HG02840 (cell line): ENCODE measurements around the gene TTC21B.
A peak's percentile ranks its signal among the peaks of the same experiment; 100 is the strongest.
"Not testable (repeated sequence)": the region's sequence is repeated elsewhere in the genome, so short reads cannot be mapped to it uniquely, and the experiment has no call there.

Experiments
- ATAC-seq: cut with Tn5 transposase; IDR thresholded peaks from one replicate; pipeline ENCODE4 v1.9.1; 2021; ENCODE audit warnings: mild to moderate bottlenecking, moderate library complexity, moderate number of reproducible peaks; ENCODE audit not compliant: unreplicated experiment, low FRiP score

The TTC21B gene

DNA sequence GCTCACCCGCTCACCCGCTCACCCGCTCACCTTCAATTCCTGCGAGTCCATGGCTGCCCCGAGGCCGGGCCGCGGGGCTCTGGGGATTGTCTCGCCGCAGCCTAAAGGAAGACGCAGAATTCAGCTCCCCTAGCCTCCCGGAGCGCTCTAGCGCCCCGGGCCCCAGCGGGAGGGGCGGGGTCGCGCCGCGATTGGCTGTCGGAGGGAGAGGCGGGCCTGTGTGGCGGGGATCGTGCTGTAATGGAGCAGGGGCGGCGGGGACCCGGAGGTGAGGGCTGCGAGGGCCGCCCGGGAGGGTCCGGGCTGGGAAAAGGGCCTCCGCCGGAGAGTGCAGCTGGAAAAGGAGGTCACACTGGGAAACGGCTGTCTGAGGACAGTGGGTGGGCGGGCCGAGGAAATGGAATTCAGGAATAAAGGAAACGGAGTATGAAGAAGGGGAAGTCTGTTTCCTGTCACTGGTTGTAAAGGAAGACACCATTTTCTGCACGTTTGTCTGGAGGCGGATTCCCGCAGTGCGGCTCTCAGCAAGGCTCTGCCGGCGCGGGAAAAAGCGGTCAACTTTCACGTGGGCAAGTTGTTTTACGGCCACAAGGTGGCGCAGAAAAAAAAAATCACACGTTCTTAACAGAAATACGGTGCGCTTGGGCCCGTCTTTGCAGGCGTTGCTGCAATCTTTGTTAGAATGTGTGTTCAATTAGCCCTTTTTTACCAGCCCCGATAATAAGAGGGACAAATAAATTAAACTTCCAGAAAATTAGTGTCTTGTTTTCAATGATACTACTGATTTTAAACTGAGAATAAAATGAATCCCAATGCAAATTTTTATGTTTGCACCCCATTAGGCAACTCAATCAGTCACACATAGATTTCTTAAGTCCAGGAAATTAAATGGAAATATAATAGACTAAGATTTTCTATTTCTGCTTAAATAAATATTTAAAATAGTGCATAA lies at the start of gene TTC21B:
TSS of gene TTC21B (minus strand) at position 122 of the 952 bp plus-strand sequence. CDS start at position 51, 71 bp downstream.
- peak; percentile 97 for ATAC-seq

DNA sequence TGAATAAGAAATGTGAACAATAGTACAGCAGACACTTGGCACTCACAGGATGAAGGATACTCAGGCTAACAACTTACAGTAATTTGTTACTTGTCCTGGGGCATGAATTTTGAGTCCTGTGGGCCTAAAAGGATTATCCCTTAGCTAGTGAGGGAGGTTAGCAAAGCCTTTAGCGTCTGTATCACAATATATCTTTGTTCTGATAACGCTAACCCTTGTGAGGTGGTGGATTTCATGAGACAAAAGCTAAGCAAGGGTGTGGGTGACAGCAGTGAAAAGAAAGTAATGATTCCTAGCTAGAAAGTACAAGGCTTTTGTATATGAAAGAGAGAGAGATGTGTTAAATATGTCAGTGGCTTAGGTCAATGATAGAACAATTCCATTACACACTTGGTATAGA lies 46.8 kb upstream of the TTC21B start:
- no peak for ATAC-seq

DNA sequence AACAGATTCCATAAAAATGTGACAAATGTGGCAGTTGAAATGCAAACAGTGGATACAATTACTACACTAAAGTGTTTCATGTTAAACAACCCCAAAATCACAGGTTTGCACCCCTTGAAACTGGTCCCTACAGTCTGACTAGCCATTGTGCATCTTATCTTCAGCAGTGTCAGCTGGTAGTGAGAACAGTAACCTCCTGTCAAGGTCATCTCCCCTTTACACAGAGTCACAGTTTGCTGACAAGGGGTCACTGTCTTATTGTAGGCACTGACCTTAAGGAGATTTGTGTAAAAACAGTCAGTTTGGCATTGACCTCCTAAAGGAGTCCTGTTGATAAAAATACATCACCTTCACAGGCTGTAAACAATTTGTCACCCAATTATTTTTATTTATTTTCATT lies 37.3 kb upstream of the TTC21B start:
- ATAC-seq = no peak

DNA sequence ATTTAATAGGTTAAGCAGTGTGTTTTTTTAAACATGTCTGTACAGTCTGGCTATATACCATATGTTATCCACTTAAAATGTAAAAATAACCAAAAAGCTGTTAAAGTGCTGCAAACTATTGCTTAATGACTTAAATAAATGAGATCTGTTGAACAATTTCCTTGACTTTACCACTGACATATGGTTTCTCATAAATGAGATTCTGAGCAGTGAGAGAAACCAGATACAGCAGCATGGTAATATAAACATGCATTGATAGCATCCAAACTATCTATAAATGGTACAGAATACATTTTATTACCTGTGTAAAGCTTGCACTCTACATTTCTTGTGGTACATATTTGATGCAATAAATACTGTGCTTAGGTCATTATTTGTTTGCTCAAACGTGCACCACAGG lies 36.3 kb upstream of the TTC21B start:
- ATAC-seq = no peak

DNA sequence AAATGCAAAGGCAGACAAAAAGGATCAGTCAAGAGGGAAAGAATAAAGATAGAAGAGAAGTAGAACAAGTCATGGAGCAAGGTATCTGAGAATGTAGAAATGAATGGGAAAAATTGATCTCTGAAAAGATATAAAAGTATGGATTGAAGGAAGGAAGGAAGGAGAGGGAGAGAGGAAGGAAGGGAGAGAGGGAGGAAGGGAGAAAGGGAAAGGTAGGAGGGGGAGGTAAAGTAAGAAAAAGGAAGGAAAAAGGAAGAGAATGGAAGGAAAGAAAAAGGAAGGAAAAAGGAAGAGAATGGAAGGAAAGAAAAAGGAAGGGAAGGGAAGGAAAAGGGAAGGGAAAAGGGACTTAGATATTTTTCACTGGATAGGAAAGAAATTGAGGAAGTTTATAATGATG lies 31.5 kb upstream of the TTC21B start:
- ATAC-seq = no peak

DNA sequence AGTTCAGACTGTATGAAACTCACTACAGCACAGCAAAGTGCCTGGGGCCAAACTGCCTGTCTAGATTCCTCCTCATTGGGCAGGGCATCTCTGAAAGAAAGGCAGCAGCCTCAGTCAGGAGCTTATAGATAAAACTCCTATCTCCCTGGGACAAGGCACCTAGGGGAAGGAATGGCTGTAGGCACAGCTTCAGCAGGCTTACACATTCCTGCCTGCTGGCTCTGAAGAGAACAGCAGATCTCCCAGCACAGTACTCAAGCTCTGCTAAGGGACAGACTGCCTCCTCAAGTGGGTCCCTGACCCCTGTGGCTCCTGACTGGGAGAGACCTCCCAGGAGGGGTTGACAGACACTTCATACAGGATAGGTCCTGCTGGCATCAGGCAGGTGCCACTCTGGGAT lies 18.6 kb upstream of the TTC21B start:
- not testable (repeated sequence) for ATAC-seq

DNA sequence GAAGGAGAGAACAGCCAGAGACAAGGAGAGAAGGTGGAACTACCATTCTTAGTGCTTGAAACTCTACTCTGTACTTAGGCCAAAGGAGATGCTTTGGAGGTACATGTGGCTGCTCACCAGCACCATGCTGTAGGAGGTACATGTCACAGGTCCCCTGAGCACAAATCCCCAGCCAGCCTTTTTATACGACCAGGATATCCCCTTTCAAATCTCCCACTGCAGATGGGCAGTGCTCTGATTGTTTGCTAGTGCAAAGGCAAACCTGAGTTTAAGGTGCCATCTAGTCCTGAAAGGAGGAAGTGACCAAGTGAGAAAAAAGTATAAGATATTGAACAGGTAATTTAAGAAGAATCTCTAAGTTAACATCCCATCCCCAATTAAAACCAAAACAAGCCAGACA lies 17.1 kb upstream of the TTC21B start:
- no peak for ATAC-seq

DNA sequence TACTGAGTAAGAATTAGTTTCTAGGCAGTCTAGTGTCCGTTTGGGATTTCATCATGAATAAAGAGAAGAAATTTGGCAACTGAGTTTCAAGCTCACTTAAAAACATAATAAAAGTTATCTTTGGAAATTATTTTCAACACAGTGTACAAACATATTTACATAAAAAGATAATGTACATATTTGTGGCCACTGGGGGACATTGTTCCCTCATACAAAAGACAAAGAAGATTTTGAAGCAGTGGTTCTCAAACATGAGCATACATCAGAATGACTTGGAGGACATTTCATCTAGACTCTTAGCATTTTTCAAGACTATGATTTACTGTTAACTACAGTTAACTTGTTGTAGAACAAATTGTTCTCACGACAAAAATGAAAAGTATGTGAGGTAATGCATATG lies 15.7 kb upstream of the TTC21B start:
- ATAC-seq = no peak

DNA sequence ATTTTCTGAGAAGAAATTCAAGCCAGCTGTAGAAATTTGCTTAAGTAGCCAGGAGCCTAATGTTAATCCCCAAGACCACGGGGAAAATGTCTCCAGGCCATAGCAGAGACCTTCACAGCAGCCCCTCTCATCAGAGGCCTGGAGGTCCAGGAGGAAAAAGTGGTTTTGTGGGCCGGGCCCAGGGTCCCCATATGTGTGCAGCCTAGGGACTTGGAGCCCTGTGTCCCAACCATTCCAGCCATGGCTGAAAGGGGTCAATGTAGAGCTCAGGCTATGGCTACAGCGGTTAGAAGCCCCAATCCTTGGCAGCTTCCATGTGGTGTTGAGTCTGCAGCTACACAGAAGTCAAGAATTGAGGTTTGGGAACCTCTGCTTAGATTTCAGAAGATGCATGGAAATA lies 14.2 kb upstream of the TTC21B start:
- ATAC-seq = no peak

DNA sequence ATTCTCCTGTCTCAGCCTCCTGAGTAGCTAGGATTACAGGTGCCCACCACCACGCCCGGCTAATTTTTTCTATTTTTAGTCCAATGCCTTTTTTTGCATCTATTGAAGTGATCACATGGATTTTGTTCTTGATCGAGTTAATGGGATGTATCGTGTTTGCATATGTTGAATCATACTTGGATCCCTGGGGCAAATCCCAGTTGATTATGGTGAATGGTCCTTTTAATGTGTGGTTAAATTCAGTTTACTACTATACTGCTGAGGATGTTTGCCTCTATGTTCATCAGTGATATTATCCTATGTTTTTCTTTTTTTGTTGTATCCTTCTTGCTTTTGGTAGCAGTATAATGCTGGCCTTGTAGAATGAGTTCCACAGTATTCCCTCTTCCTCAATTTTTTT lies 8.2 kb upstream of the TTC21B start:
- no peak for ATAC-seq

DNA sequence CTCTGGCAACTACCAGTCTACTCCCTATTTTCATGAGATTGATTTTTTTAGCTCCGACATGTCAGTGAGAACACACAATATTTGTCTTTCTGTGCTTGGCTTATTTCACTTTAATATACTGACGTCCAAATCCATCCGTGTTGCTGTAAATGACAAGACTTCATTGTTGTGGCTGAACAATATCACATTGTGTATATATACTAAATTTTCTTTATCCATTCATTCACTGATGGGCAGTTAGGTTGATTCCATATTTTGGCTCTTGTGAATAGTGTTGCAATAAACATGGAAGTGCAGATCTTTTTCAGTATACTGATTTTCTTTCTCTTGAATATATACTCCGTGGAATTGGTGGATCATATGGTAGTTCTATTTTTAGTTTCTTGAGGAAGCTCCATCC lies 5.8 kb upstream of the TTC21B start:
- ATAC-seq = no peak

DNA sequence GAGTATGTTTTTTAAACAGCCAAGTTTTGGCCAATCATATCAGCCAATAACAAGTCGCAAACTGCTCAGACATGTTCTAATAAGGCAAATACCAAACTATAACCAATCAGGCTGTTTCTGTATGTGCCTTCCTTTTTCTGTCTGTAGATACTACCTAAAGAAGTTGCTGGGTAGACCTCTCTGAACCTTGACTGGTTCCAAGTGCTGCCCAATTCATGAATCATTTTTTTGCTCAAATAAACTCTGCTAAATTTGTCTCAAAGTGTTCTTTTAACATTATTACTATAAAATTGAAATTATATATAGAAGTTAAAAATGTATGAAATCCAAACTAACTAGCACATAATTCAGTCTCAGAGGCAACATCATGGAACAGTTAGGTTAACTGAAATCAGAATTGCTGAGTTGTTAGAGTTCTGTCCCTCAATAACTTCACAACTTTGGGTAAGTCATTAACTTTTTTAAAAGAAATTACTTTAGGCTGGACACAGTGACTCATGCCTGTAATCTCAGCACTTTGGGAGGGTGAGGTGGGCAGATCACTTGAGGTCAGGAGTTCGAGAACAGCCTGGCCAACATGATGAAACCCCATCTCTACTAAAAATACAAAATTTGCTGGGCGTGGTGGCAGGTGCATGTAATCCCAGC lies 4.9 kb upstream of the TTC21B start:
- ATAC-seq = no peak

DNA sequence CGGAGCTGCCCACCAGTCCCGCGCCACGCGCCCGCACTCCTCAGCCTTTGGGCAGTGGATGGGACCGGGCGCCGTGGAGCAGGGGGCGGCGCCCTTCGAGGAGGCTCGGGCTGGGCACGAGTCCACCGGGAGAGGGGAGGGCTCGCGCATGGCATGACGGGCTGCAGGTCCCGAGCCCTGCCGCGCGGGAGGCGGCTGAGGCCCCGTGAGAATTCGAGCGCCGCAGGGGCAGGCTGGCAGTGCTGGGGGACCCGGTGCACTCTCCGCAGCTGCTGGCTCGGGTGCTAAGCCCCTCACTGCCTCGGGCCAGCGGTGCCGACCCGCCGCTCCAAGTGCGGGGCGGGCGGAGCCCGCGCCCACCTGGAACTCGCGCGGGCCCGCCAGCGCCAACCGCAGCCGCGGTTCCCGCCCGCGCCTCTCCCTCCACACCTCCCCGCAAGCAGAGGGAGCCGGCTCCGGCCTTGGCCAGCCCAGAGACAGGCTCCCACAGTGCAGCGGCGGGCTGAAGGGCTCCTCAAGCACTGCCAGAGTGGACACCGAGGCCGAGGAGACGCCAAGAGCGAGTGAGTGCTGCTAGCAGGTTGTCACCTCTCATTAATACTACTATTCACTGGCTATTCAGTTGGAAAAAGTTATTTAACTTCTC lies 3.6 kb upstream of the TTC21B start:
- no peak for ATAC-seq

DNA sequence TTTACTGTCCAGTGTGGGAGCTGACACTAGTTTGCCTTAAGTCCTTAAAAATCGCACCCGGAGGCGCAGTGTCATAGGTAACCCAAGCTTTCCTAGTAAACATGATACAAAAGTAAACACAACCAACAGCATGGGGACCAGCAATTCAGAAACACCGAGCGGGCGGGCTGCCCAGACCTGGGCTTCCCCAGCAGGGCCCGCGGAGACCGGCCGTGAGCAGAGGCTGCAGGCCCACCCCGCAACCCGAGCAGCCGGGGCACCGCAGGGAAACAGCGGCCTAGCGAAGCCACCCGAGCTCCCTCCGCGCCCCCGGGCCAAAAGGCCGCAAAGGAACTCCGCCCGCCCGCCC lies 296 bp downstream of the TTC21B start:
- ATAC-seq = peak; percentile 32

DNA sequence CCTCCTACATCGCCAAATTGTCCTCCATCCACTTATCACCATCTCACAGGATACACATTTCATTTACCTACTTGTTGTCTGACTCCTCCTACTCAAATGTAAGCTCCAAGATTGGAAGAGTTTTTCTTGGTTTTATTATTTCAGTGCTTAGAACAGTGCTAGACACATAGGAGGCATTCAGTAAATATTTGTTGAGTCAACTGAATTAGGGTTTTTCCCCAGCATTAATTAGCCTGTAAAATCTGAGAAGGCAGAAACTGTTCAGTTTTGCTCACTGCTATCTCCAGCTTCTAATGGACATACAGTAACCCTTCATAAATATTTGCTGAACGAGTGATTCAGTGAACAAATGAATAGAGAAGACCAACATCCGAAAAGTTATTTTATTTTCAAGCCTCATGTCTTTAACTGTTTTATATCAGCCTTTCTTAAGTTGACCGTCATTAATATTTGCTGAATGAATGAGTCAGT lies 800 bp downstream of the TTC21B start:
- ATAC-seq = no peak

DNA sequence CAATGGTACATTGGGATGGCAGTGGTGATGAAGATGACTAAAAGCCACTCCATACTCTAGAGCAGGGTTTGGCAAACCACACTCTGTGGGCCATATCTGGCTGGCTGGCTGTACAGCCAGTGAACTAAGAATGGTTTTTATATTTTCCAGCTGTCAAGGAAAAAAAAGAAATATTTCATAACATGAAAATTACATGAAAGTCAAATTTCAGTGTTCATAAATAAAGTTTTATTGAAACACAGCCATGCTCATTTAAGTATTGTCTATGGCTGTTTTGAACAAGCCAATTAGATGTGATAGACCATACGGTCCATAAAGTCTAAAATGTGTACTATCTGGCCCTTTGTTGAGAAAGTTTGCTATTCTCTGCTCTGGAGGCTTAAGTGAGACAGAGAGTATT lies 1.5 kb downstream of the TTC21B start:
- ATAC-seq = no peak

DNA sequence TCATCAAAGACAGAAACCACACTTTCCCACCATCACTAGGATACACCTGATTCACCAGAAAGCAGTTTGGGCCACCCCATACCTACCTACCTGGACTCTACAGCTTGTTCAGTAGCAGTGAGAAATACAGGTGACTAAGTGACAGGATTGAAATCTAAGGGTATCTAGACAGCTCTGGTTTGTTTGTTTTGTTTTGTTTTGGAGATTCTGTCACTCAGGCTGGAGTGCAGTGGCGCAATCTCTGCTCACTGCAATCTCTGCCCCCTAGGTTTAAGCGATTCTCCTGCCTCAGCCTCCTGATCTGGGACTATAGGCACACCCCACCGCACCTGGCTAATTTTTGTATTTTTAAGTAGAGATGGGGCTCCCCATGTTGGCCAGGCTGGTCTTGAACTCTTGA lies 3.1 kb downstream of the TTC21B start:
- ATAC-seq = no peak

DNA sequence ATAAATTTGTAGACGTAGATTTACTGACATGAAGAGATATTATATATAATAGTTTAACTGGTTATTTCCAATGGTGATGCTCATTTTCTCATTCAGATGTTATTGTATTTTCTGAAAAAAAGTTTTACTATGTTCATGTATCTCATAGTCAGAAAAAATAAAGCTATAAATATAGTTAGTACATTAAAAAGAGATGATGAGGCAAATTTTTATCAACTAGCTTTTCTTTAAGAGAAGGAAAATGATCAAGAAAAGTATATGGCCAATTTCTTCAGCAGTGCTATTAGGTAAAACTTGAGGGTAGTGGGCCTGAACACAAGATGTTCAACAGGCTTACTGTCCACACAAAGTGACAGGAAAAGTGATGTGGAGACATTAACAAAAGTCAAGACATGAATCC lies 11.7 kb downstream of the TTC21B start:
- ATAC-seq = no peak

DNA sequence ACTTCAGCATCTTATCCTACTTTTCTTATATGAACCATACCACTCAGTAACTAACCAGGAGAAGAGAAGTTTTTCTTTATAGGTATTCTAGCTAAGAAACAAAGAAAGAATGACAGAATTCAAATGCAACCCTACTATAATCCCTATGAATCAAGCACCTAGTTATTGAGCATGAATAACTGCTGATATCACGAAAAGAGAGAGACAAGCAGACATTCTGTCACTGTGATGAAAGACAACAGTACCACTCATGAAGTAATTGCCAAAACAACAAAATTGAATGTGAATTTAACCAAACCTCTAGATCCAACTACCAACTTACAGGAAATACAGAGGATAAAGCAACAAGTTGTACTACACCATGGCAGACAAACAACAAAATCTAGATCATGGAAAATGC lies 15.3 kb downstream of the TTC21B start:
- no peak for ATAC-seq

DNA sequence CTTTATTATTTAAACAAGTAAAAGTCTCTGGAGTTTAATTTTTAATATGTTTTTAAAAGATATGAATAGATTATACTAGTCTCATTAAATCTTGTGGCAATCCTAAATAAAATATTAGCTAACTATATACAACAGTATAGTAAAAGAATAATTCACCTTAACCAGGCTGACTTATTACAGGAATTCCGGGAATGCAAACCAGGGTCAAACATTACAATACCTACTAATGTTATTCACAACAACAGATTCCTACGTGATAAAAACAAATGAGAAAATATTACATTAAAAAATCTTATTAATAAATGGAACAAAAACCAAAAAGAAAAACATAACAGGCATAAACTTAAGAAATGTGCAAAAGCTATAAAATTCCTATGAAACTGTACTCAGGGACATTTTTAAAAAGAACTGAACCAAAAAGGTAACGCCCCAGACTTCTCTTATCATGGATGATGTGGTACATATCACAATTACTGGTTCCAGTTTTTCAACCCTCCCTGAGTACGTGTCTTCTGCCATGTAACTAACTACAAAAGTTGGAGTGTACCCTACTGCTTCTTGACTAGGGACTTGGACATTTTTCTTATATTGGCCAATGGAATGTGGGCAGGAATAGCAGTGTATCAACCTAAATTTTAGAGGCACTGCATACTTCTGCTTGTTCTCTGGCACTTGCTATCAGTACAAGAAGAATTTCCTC lies 20.2 kb downstream of the TTC21B start:
- no peak for ATAC-seq

DNA sequence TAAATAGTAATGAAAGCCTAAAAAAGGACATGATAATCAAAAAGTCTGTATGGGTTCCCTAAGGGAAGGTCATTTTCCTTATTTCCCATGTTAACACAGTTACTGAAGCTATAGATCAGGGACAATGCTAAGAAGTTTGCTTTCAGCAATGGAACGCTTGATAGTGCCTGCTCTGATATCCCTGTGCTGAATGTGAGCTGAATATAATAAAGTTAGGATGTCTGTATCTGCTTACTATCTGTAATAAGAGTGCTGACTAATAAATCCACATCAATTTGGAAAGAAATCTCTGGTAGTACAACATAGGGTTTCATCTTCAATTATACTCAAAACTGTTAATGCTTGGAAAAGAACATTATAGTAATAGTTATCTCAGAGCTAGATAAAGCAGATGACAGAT lies 25.8 kb downstream of the TTC21B start:
- ATAC-seq = no peak
